HepG2 (cell line): Measurements from ENCODE around the gene CACNB4. TPM values are rescaled to one million over a fixed set of nuclear protein-coding genes. Genes with fewer than 3 reads are reported as not detected.

ENCODE experiments used
- ATAC-seq: fragments of 200-7000 bp; cut with Tn5 transposase; 3 replicates; pipeline ENCODE4 v1.9.1; 2020; ENCODE audit warnings: mild to moderate bottlenecking, moderate library complexity
- BruUV-seq: library from RNA; stranded (reverse); fragments of 400-500 nt; replicated peaks from 2 replicates; lab custom pipeline; 2021; lab: Mats Ljungman, UMichigan
- CTCF ChIA-PET: fragments of 300-600 bp; formaldehyde crosslinking; extraction: SDS; loops from one replicate; lab custom pipeline; 2021; ENCODE audit warnings: low total read pairs, inconsistent platforms, low intra/inter-chr PET ratio; lab: Yijun Ruan, JAX
- POLR2A ChIA-PET: fragments of 350-600 bp; sonication (Branson Sonifier 250); formaldehyde crosslinking; loops from one replicate; lab custom pipeline; 2020; ENCODE audit warnings: antibody characterized with exemption, inconsistent platforms; lab: Yijun Ruan, JAX
- DNase-seq: peaks from one replicate; pipeline ENCODE4 v3.0.0-alpha.2; 2015; ENCODE audit warnings: low spot score
- FAIRE-seq: peaks from 3 replicates; lab custom pipeline; 2011; peaks lifted over from hg19 to GRCh38; lab: Jason Lieb, UNC
- H2AFZ ChIP-seq: one replicate; pipeline ENCODE4 v1.6.1; 2011; ENCODE audit warnings: low read length, inconsistent platforms
- H3K27ac ChIP-seq: fragments of 300-600 bp; 3 replicates; pipeline ENCODE4 v1.8.0; 2011; ENCODE audit warnings: mixed run types, mild to moderate bottlenecking, mixed read lengths, low read length, inconsistent platforms; ENCODE audit not compliant: insufficient read depth; ENCODE audit errors: extremely low read length
- H3K27me3 ChIP-seq, 2 experiments: fragments of 200-600 bp in 1 of 2; 2 replicates in 1 of 2; 3 replicates in 1 of 2; pipeline versions ENCODE4 v1.6.0 to v1.8.0; 2011; ENCODE audit warnings: low read length in 2 of 2, mild to moderate bottlenecking in 2 of 2, moderate library complexity in 2 of 2, inconsistent platforms in 1 of 2; ENCODE audit not compliant: insufficient read depth in 2 of 2, control insufficient read depth in 1 of 2
- H3K36me3 ChIP-seq, 2 experiments: fragments of 200-600 bp in 1 of 2; replicated peaks in 1 of 2; 2 replicates in 1 of 2; 3 replicates in 1 of 2; pipeline versions ENCODE4 v1.5.1 to v1.8.0; 2011; ENCODE audit warnings: low read length in 2 of 2, inconsistent platforms in 1 of 2; ENCODE audit not compliant: insufficient read depth in 2 of 2, control insufficient read depth in 1 of 2
- H3K4me1 ChIP-seq: 2 replicates; pipeline ENCODE4 v1.5.1; 2012; ENCODE audit warnings: low read length, inconsistent platforms; ENCODE audit not compliant: insufficient read depth
- H3K4me2 ChIP-seq: 2 replicates; pipeline ENCODE4 v1.6.0; 2011; ENCODE audit warnings: low read depth, low read length, inconsistent platforms
- H3K4me3 ChIP-seq, 3 experiments: fragments of 200-600 bp in 1 of 3; sonication (generic), shearing (Covaris generic) in 1 of 3; replicated peaks in 1 of 3; 2 replicates each; pipeline ENCODE4 v1.5.1; 2011 to 2016; ENCODE audit warnings: low read length in 3 of 3, inconsistent platforms in 2 of 3, low read depth in 2 of 3, mild to moderate bottlenecking in 2 of 3, control low read depth in 1 of 3, mixed read lengths in 1 of 3; ENCODE audit not compliant: insufficient read depth in 1 of 3
- H3K79me2 ChIP-seq: one replicate; pipeline ENCODE4 v1.6.1; 2011; ENCODE audit warnings: low read length, inconsistent platforms; ENCODE audit not compliant: insufficient read depth
- H3K9ac ChIP-seq: 2 replicates; pipeline ENCODE4 v1.6.0; 2011; ENCODE audit warnings: mild to moderate bottlenecking, low read depth, low read length, inconsistent platforms; ENCODE audit not compliant: insufficient read depth
- H3K9me3 ChIP-seq: 2 replicates; pipeline ENCODE4 v1.5.1; 2012; ENCODE audit warnings: mild to moderate bottlenecking, low read length
- H4K20me1 ChIP-seq: 2 replicates; pipeline ENCODE4 v1.6.0; 2011; ENCODE audit warnings: inconsistent platforms, mild to moderate bottlenecking, low read length, moderate library complexity; ENCODE audit not compliant: insufficient read depth
- ARID2 ChIP-seq: sonication (generic); formaldehyde crosslinking; IDR thresholded peaks from 2 replicates; pipeline ENCODE4 v1.8.1; 2022; ENCODE audit warnings: mild to moderate bottlenecking, missing genetic modification reagents, borderline replicate concordance
- IRF2 ChIP-seq: IDR thresholded peaks from 2 replicates; pipeline ENCODE4 v1.6.1; 2018; ENCODE audit warnings: missing genetic modification reagents, missing compliant biosample characterization
- KLF13 ChIP-seq: sonication (generic); formaldehyde crosslinking; IDR thresholded peaks from 2 replicates; pipeline ENCODE4 v1.4.0; 2020; ENCODE audit warnings: mild to moderate bottlenecking, missing genetic modification reagents
- MYC ChIP-seq: sonication (generic); formaldehyde crosslinking; IDR thresholded peaks from 2 replicates; pipeline ENCODE4 v1.9.0; 2021; ENCODE audit warnings: missing genetic modification reagents, borderline replicate concordance
- NFE2 ChIP-seq: sonication (generic); formaldehyde crosslinking; IDR thresholded peaks from 2 replicates; pipeline ENCODE4 v1.4.0; 2020; ENCODE audit warnings: missing genetic modification reagents
- PAF1 ChIP-seq: IDR thresholded peaks from 2 replicates; pipeline ENCODE4 v1.6.1; 2016; ENCODE audit warnings: missing genetic modification reagents, missing compliant biosample characterization
- PHF20 ChIP-seq: sonication (generic); formaldehyde crosslinking; IDR thresholded peaks from 2 replicates; pipeline ENCODE4 v1.5.0; 2020; ENCODE audit warnings: mild to moderate bottlenecking, missing genetic modification reagents
- SP5 ChIP-seq: IDR thresholded peaks from 2 replicates; pipeline ENCODE4 v1.6.1; 2016; ENCODE audit warnings: low read depth, borderline replicate concordance
- ZNF205 ChIP-seq: IDR thresholded peaks from 2 replicates; pipeline ENCODE4 v1.6.1; 2018; ENCODE audit warnings: missing biosample characterization, missing genetic modification reagents
- ZNF282 ChIP-seq: fragments of 450-650 bp; IDR thresholded peaks from 2 replicates; pipeline ENCODE4 v1.6.1; 2018; ENCODE audit not compliant: partially characterized antibody
- ZSCAN29 ChIP-seq: sonication (generic); formaldehyde crosslinking; conservative IDR thresholded peaks from 2 replicates; pipeline ENCODE4 v1.4.0; 2020; ENCODE audit warnings: mild to moderate bottlenecking, missing genetic modification reagents
- WGBS: methylation state at CpG from one replicate; pipeline ENCODE4 v1.1.6; 2017; ENCODE audit warnings: low lambda C conversion rate; 5-methylcytosine and 5-hydroxymethylcytosine counted together
- in situ Hi-C: cut with HindIII; loops from 2 replicates; pipeline ENCODE4 v1.10.0; 2017; ENCODE audit warnings: low pct_unique_long_range_greater_than_20kb; ENCODE audit not compliant: extremely low pct_ligation_motif_present
- intact Hi-C: fragments of 100-400 bp; cut with micrococcal nuclease; formaldehyde crosslinking; loops from one replicate; pipeline ENCODE4 v1.10.0; 2022; ENCODE audit not compliant: unreplicated experiment
- polyA plus RNA-seq, 8 experiments: library from polyadenylated mRNA; depleted of rRNA in 3 of 8; stranded (reverse) in 7 of 8; unstranded in 1 of 8; fragments of >200 nt; fragmentation: Illumina TruSeq in 4 of 8; extraction: Trizol in 4 of 8; gene quantifications; 2 replicates each; pipeline versions ENCODE4 v1.2.1 to v1.2.3, GENCODE V29; 2011 to 2016; ENCODE audit warnings: low read depth in 4 of 8, missing spikeins in 1 of 8, mixed read lengths in 1 of 8; ENCODE audit not compliant: insufficient read depth in 1 of 8
- total RNA-seq, 5 experiments: library from RNA; depleted of rRNA; stranded (reverse); fragments of >200 nt; fragmentation: Illumina TruSeq; extraction: Trizol; gene quantifications; 2 replicates each; pipeline ENCODE4 v1.2.3, GENCODE V29; 2016; ENCODE audit warnings: low read depth in 1 of 5
- TF ChIP-seq, protein P1 (sequence below): sonication (generic); formaldehyde crosslinking; IDR thresholded peaks from 2 replicates; pipeline ENCODE4 v1.4.0; 2020; ENCODE audit warnings: missing genetic modification reagents, mild to moderate bottlenecking, borderline replicate concordance
- TF ChIP-seq, protein P2 (sequence below): sonication (generic); formaldehyde crosslinking; IDR thresholded peaks from 2 replicates; pipeline ENCODE4 v1.4.0; 2020; ENCODE audit warnings: missing genetic modification reagents, borderline replicate concordance
- TF ChIP-seq, protein P3 (sequence below): sonication (generic); formaldehyde crosslinking; IDR thresholded peaks from 2 replicates; pipeline ENCODE4 v1.5.0; 2020; ENCODE audit warnings: missing genetic modification reagents
- TF ChIP-seq, protein P4 (sequence below): sonication (generic); formaldehyde crosslinking; IDR thresholded peaks from 2 replicates; pipeline ENCODE4 v1.5.1; 2020; ENCODE audit warnings: mild to moderate bottlenecking, moderate library complexity, missing genetic modification reagents

Gene CACNB4
- total and polyA plus RNA-seq, 2 of the 13 experiments (the other 11 are each of a cell fraction or from before 2014, with no cell fraction given), result 5.1 to 14.3 TPM

DNA sequence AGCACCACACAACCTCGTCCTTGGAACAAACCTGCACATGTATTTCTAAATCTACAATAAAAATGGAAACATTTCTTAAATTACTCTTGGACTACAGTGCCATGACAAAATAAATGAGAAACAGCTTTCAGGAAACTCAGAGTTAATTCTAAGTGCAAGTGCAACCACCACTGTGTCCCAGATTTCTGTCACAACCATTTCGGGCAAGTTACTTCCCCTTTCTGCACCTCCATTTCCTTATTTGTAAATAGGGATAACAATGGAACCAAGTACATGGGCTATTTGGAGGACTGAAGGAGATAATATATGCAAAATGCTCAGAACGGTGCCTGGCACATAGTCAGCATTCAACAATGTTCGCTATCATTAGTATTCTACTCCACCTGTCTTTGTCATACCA is 93.2 kb downstream of the CACNB4 start:
- in situ Hi-C loops (loop anchor here (25.0 kb wide), 1 partner anchor 368 kb away; no protein-coding TSS in a partner anchor), intact Hi-C loops (no loop called here)
- Histone ChIP-seq H4K20me1 (no peaks in the 10 kb centered on the region), H3K79me2 (no peaks in the 10 kb centered on the region), H3K4me3 (no peak overlapping the region), H3K4me1 (peaks cover 25% of the 10 kb centered on the region), H3K9me3 (no peaks in the 10 kb centered on the region), H3K27ac (no peak overlapping the region), H3K27me3 (no peaks in the 10 kb centered on the region), H3K36me3 (no peaks in the 10 kb centered on the region), H3K9ac (no peak overlapping the region), H2AFZ (no peak overlapping the region), H3K4me2 (no peak overlapping the region)
- ChIA-PET CTCF (interaction anchor here (1.6 kb wide), 1 partner anchor 58 kb away, joined by 9 read pairs; no protein-coding TSS in a partner anchor), POLR2A (interaction anchor here (1.5 kb wide), 1 partner anchor 177 kb away, joined by 3 read pairs; the partner anchor contains the start of gene ARL5A)
- TF ChIP-seq SP5 (CRISPR knock-in tag) (no peak), NFE2 (CRISPR knock-in tag) (no peak), PAF1 (no peak), PHF20 (CRISPR knock-in tag) (no peak), ZNF282 (no peak), MYC (CRISPR knock-in tag) (no peak), ZNF205 (CRISPR knock-in tag) (no peak), ARID2 (CRISPR knock-in tag) (no peak), KLF13 (CRISPR knock-in tag) (no peak), ZSCAN29 (CRISPR knock-in tag) (no peak), IRF2 (no peak)
- TF ChIP-seq, protein P1, sequence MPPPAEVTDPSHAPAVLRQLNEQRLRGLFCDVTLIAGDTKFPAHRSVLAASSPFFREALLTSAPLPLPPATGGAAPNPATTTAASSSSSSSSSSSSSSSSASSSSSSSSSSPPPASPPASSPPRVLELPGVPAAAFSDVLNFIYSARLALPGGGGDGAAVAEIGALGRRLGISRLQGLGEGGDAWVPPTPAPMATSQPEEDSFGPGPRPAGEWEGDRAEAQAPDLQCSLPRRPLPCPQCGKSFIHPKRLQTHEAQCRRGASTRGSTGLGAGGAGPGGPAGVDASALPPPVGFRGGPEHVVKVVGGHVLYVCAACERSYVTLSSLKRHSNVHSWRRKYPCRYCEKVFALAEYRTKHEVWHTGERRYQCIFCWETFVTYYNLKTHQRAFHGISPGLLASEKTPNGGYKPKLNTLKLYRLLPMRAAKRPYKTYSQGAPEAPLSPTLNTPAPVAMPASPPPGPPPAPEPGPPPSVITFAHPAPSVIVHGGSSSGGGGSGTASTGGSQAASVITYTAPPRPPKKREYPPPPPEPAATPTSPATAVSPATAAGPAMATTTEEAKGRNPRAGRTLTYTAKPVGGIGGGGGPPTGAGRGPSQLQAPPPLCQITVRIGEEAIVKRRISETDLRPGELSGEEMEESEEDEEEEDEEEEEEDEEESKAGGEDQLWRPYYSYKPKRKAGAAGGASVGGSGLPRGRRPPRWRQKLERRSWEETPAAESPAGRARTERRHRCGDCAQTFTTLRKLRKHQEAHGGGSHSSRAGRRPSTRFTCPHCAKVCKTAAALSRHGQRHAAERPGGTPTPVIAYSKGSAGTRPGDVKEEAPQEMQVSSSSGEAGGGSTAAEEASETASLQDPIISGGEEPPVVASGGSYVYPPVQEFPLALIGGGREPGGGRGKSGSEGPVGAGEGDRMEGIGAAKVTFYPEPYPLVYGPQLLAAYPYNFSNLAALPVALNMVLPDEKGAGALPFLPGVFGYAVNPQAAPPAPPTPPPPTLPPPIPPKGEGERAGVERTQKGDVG, result no peak
- TF ChIP-seq, protein P2, sequence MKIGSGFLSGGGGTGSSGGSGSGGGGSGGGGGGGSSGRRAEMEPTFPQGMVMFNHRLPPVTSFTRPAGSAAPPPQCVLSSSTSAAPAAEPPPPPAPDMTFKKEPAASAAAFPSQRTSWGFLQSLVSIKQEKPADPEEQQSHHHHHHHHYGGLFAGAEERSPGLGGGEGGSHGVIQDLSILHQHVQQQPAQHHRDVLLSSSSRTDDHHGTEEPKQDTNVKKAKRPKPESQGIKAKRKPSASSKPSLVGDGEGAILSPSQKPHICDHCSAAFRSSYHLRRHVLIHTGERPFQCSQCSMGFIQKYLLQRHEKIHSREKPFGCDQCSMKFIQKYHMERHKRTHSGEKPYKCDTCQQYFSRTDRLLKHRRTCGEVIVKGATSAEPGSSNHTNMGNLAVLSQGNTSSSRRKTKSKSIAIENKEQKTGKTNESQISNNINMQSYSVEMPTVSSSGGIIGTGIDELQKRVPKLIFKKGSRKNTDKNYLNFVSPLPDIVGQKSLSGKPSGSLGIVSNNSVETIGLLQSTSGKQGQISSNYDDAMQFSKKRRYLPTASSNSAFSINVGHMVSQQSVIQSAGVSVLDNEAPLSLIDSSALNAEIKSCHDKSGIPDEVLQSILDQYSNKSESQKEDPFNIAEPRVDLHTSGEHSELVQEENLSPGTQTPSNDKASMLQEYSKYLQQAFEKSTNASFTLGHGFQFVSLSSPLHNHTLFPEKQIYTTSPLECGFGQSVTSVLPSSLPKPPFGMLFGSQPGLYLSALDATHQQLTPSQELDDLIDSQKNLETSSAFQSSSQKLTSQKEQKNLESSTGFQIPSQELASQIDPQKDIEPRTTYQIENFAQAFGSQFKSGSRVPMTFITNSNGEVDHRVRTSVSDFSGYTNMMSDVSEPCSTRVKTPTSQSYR (CRISPR knock-in tag), result no peak
- TF ChIP-seq, protein P3, sequence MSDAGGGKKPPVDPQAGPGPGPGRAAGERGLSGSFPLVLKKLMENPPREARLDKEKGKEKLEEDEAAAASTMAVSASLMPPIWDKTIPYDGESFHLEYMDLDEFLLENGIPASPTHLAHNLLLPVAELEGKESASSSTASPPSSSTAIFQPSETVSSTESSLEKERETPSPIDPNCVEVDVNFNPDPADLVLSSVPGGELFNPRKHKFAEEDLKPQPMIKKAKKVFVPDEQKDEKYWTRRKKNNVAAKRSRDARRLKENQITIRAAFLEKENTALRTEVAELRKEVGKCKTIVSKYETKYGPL (CRISPR knock-in tag), result no peak
- TF ChIP-seq, protein P4, sequence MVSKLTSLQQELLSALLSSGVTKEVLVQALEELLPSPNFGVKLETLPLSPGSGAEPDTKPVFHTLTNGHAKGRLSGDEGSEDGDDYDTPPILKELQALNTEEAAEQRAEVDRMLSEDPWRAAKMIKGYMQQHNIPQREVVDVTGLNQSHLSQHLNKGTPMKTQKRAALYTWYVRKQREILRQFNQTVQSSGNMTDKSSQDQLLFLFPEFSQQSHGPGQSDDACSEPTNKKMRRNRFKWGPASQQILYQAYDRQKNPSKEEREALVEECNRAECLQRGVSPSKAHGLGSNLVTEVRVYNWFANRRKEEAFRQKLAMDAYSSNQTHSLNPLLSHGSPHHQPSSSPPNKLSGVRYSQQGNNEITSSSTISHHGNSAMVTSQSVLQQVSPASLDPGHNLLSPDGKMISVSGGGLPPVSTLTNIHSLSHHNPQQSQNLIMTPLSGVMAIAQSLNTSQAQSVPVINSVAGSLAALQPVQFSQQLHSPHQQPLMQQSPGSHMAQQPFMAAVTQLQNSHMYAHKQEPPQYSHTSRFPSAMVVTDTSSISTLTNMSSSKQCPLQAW (CRISPR knock-in tag), result no peak
- ATAC-seq (no peak), DNase-seq (no peak), FAIRE-seq (no peak)
- WGBS, result 18% methylated on average over 4 of the region's 4 CpGs
- no TSS peak for BruUV-seq
